Activated effector memory CD4-positive, alpha-beta T cell treated with Interleukin-2 at 50 U/mL for 16 hours (primary cell): ENCODE data around the gene ODR4.
"Not testable (repeated sequence)": the region's sequence is repeated elsewhere in the genome, so short reads cannot be mapped to it uniquely, and the experiment has no call there.

Experiments
- DNase-seq: peaks from one replicate; pipeline ENCODE4 v3.0.0-alpha.2; 2020

The ODR4 gene

GRCh38 chr1:186424539-186424938 lies 48.9 kb downstream of the ODR4 start:
- DNase-seq = no peak

GRCh38 chr1:186426118-186426517 lies 50.5 kb downstream of the ODR4 start:
- no peak for DNase-seq

- DNase-seq = no peak
Observed at GRCh38 chr1:186429017-186429416, 53.4 kb downstream of the ODR4 start.

GRCh38 chr1:186435336-186435735 lies 59.7 kb downstream of the ODR4 start:
- no peak for DNase-seq

GRCh38 chr1:186438567-186438966 lies 62.9 kb downstream of the ODR4 start:
- DNase-seq = no peak

GRCh38 chr1:186440584-186440983 lies 64.9 kb downstream of the ODR4 start:
- no peak for DNase-seq

GRCh38 chr1:186442651-186443375 lies 67.2 kb downstream of the ODR4 start:
- DNase-seq = no peak

GRCh38 chr1:186443638-186444037 lies 68.0 kb downstream of the ODR4 start:
- DNase-seq = no peak

GRCh38 chr1:186446152-186446551 lies 70.5 kb downstream of the ODR4 start:
- no peak for DNase-seq

GRCh38 chr1:186454981-186455380 lies 79.3 kb downstream of the ODR4 start:
- no peak for DNase-seq

- no peak for DNase-seq
Observed at GRCh38 chr1:186456729-186457255, 81.2 kb downstream of the ODR4 start.

- not testable (repeated sequence) for DNase-seq
Observed at GRCh38 chr1:186459161-186459560, 83.5 kb downstream of the ODR4 start.

GRCh38 chr1:186461014-186461413 lies 85.4 kb downstream of the ODR4 start, which contains the start of gene PDC:
TSS of gene PDC (minus strand) at chr1:186461114. CDS start at chr1:186449459, 11,655 bp downstream.
- DNase-seq = no peak

- no peak for DNase-seq
Observed at GRCh38 chr1:186463511-186463910, 87.9 kb downstream of the ODR4 start.

GRCh38 chr1:186463926-186464325 lies 88.3 kb downstream of the ODR4 start:
- no peak for DNase-seq

GRCh38 chr1:186465491-186465890 lies 89.9 kb downstream of the ODR4 start:
- DNase-seq = not testable (repeated sequence)

- DNase-seq = no peak
Observed at GRCh38 chr1:186465946-186466345, 90.3 kb downstream of the ODR4 start.
